Endothelial cell of umbilical vein (primary cell): ENCODE data around the gene PODNL1. TPM values are rescaled to one million over a fixed set of nuclear protein-coding genes. Genes with fewer than 3 reads are reported as not detected.

ENCODE experiments used
- Bru-seq: library from RNA; stranded (reverse); fragments of 400-500 nt; gene quantifications from one replicate; lab custom pipeline; 2021; lab: Mats Ljungman, UMichigan
- BruChase-seq, 2 experiments: library from RNA; stranded (reverse); fragments of 400-500 nt; gene quantifications; one replicate each; lab custom pipeline; 2021; lab: Mats Ljungman, UMichigan
- BruUV-seq: library from RNA; stranded (reverse); fragments of 400-500 nt; replicated peaks from 2 replicates; lab custom pipeline; 2021; lab: Mats Ljungman, UMichigan
- CTCF ChIA-PET: fragments of 300-600, 350-600 bp; sonication (Branson Sonifier 250); formaldehyde crosslinking; loops from one replicate; lab custom pipeline; 2021; ENCODE audit warnings: antibody characterized with exemption, inconsistent platforms; lab: Charles Lee
- POLR2A ChIA-PET: fragments of 300-600, 350-600 bp; sonication (Branson Sonifier 250); formaldehyde crosslinking; loops from one replicate; lab custom pipeline; 2021; ENCODE audit warnings: antibody characterized with exemption, inconsistent platforms; lab: Charles Lee
- DNase-seq: peaks from one replicate; pipeline ENCODE4 v3.0.0-alpha.2; 2011; ENCODE audit warnings: low read depth, low spot score
- FAIRE-seq: peaks from 2 replicates; lab custom pipeline; 2011; peaks lifted over from hg19 to GRCh38; lab: Jason Lieb, UNC
- H2AFZ ChIP-seq: 2 replicates; pipeline ENCODE4 v1.6.0; 2012; ENCODE audit warnings: low read depth, low read length, control low read depth, inconsistent platforms
- H3K27ac ChIP-seq: 2 replicates; pipeline ENCODE4 v1.5.1; 2011; ENCODE audit warnings: low read depth, mild to moderate bottlenecking, control low read depth, low read length, moderate library complexity; ENCODE audit not compliant: insufficient read depth
- H3K27me3 ChIP-seq, 2 experiments: 2 replicates each; pipeline versions ENCODE4 v1.6.0 to v1.6.1; 2011; ENCODE audit warnings: low read length in 2 of 2, mixed read lengths in 1 of 2; ENCODE audit not compliant: control insufficient read depth in 2 of 2, insufficient read depth in 2 of 2
- H3K36me3 ChIP-seq, 2 experiments: 2 replicates in 1 of 2; 3 replicates in 1 of 2; pipeline ENCODE4 v1.5.1; 2011; ENCODE audit warnings: low read length in 2 of 2, mild to moderate bottlenecking in 1 of 2, moderate library complexity in 1 of 2; ENCODE audit not compliant: control insufficient read depth in 2 of 2, insufficient read depth in 2 of 2; ENCODE audit errors: extremely low read depth in 1 of 2
- H3K4me1 ChIP-seq: 3 replicates; pipeline ENCODE4 v1.5.1; 2011; ENCODE audit warnings: mild to moderate bottlenecking, low read length; ENCODE audit not compliant: control insufficient read depth, insufficient read depth; ENCODE audit errors: extremely low read depth
- H3K4me2 ChIP-seq: 2 replicates; pipeline ENCODE4 v1.6.1; 2011; ENCODE audit warnings: low read length, control low read depth, mixed read lengths; ENCODE audit not compliant: insufficient read depth
- H3K4me3 ChIP-seq, 3 experiments: fragments of 200-600 bp in 1 of 3; sonication (generic), shearing (Covaris generic) in 1 of 3; replicated peaks in 1 of 3; 2 replicates each; pipeline ENCODE4 v1.5.1; 2011 to 2016; ENCODE audit warnings: control low read depth in 3 of 3, low read length in 3 of 3, mild to moderate bottlenecking in 2 of 3, inconsistent platforms in 1 of 3, low read depth in 1 of 3, moderate library complexity in 1 of 3; ENCODE audit not compliant: insufficient read depth in 1 of 3
- H3K79me2 ChIP-seq: 2 replicates; pipeline ENCODE4 v1.6.0; 2012; ENCODE audit warnings: low read length, inconsistent platforms; ENCODE audit not compliant: control insufficient read depth, insufficient read depth
- H3K9ac ChIP-seq: replicated peaks from 2 replicates; pipeline ENCODE3; 2011; ENCODE audit warnings: low read length, control low read depth; ENCODE audit not compliant: insufficient read depth; ENCODE audit errors: extremely low read depth
- H3K9me1 ChIP-seq: replicated peaks from 3 replicates; pipeline ENCODE4 v1.6.0; 2011; ENCODE audit warnings: mild to moderate bottlenecking, low read length; ENCODE audit not compliant: control insufficient read depth, insufficient read depth; ENCODE audit errors: extremely low read depth
- H3K9me3 ChIP-seq: replicated peaks from 2 replicates; pipeline ENCODE4 v1.5.1; 2012; ENCODE audit warnings: low read length, inconsistent platforms; ENCODE audit not compliant: control insufficient read depth, insufficient read depth
- H4K20me1 ChIP-seq: replicated peaks from 2 replicates; pipeline ENCODE3; 2011; ENCODE audit warnings: mild to moderate bottlenecking, low read length; ENCODE audit not compliant: control insufficient read depth, insufficient read depth; ENCODE audit errors: extremely low read depth
- EZH2 ChIP-seq: IDR thresholded peaks from 2 replicates; pipeline ENCODE4 v1.6.1; 2012; ENCODE audit warnings: borderline replicate concordance, low read depth, mild to moderate bottlenecking, moderate library complexity, low read length, inconsistent platforms; ENCODE audit not compliant: severe bottlenecking
- FOS ChIP-seq: IDR thresholded peaks from 2 replicates; pipeline ENCODE4 v1.6.1; 2011; ENCODE audit warnings: mild to moderate bottlenecking, low read length, moderate library complexity, borderline replicate concordance; ENCODE audit not compliant: insufficient read depth
- GATA2 ChIP-seq: IDR thresholded peaks from 2 replicates; pipeline ENCODE4 v1.7.0; 2011; ENCODE audit warnings: low read depth, mild to moderate bottlenecking, moderate library complexity, mixed read lengths, low read length; ENCODE audit not compliant: insufficient read length, insufficient read depth
- MYC ChIP-seq: IDR thresholded peaks from one replicate; pipeline ENCODE4 v1.6.1; 2011; ENCODE audit warnings: mild to moderate bottlenecking, low read depth, low read length
- POLR2A ChIP-seq: IDR thresholded peaks from 2 replicates; pipeline ENCODE4 v1.6.1; 2012; ENCODE audit warnings: low read depth, mild to moderate bottlenecking, control low read depth, low read length
- POLR2AphosphoS5 ChIP-seq: IDR thresholded peaks from 2 replicates; pipeline ENCODE4 v1.6.1; 2012; ENCODE audit warnings: low read depth, mild to moderate bottlenecking, control low read depth, low read length, moderate library complexity; ENCODE audit not compliant: insufficient read depth
- dilution Hi-C: fragments of 300-500 bp; cut with MboI; formaldehyde crosslinking; loops from one replicate; pipeline ENCODE4 v1.15.0; 2019; ENCODE audit warnings: low sequenced_read_pairs; ENCODE audit not compliant: extremely low pct_ligation_motif_present
- intact Hi-C: fragments of 100-400 bp; cut with micrococcal nuclease; formaldehyde crosslinking; loops from one replicate; pipeline ENCODE4 v1.10.0; 2022
- long read RNA-seq: library from polyadenylated mRNA; stranded (forward); transcript quantifications from one replicate; pipeline ENCODE4 v2.0.0, GENCODE V29; 2021
- polyA minus RNA-seq, 3 experiments: library from RNA; depleted of rRNA, polyadenylated mRNA; stranded (reverse); fragments of >200 nt; gene quantifications; 1 replicate in 1 of 3; 2 replicates in 2 of 3; pipeline ENCODE4 v1.2.3, GENCODE V29; 2011
- polyA plus RNA-seq, 4 experiments: library from polyadenylated mRNA; depleted of rRNA in 3 of 4; stranded (reverse) in 3 of 4; unstranded in 1 of 4; fragments of >200 nt; gene quantifications; 2 replicates each; pipeline versions ENCODE4 v1.2.1 to v1.2.3, GENCODE V29; 2011 to 2012; ENCODE audit warnings: missing spikeins in 1 of 4
- total RNA-seq: library from RNA; stranded (reverse); gene quantifications from 2 replicates; pipeline ENCODE4 v1.2.3, GENCODE V29; 2021
- TF ChIP-seq, protein P1 (sequence below), 2 donors: IDR thresholded peaks; 1 replicate in 1 of 2; 2 replicates in 1 of 2; pipeline ENCODE4 v1.5.1; 2011; ENCODE audit warnings: low read length in 2 of 2, mild to moderate bottlenecking in 2 of 2, moderate library complexity in 2 of 2, control low read depth in 1 of 2, inconsistent platforms in 1 of 2, low read depth in 1 of 2; ENCODE audit not compliant: insufficient read depth in 1 of 2; ENCODE audit errors: extremely low read depth in 1 of 2
- TF ChIP-seq, protein P2 (sequence below): IDR thresholded peaks from 2 replicates; pipeline ENCODE4 v1.6.1; 2011; ENCODE audit not compliant: insufficient read depth, insufficient read length

Gene PODNL1, protein sequence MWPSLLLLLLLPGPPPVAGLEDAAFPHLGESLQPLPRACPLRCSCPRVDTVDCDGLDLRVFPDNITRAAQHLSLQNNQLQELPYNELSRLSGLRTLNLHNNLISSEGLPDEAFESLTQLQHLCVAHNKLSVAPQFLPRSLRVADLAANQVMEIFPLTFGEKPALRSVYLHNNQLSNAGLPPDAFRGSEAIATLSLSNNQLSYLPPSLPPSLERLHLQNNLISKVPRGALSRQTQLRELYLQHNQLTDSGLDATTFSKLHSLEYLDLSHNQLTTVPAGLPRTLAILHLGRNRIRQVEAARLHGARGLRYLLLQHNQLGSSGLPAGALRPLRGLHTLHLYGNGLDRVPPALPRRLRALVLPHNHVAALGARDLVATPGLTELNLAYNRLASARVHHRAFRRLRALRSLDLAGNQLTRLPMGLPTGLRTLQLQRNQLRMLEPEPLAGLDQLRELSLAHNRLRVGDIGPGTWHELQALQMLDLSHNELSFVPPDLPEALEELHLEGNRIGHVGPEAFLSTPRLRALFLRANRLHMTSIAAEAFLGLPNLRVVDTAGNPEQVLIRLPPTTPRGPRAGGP
- total RNA-seq (2.0 TPM in 1 of 2 replicates, not detected in the other), polyA plus RNA-seq (0.21 and 0.32 TPM in 2 replicates), polyA minus RNA-seq (not detected in 2 replicates), Bru-seq, nascent RNA (percentile 9 among the genes with signal in this experiment), BruChase-seq, experiment 1, labeled RNA remaining after a 6-hour chase (percentile 17 among the genes with signal in this experiment), BruChase-seq, experiment 2, labeled RNA remaining after a 2-hour chase (percentile 16 among the genes with signal in this experiment)
- 0.12 and 0.25 TPM in 2 replicates for polyA plus RNA-seq (2011; cell fraction: cytosol; rRNA removed)
- 0.48 and 0.66 TPM in 2 replicates for polyA plus RNA-seq (2011; cell fraction: nucleus; rRNA removed)
- 0.96 and 1.4 TPM in 2 replicates for polyA plus RNA-seq (2012)
- polyA minus RNA-seq (2011; cell fraction: cytosol; rRNA and poly(A)+ RNA removed): not detected
- not detected in 2 replicates for polyA minus RNA-seq (2011; cell fraction: nucleus; rRNA and poly(A)+ RNA removed)
- long read RNA-seq, partial matches to known transcripts: 0 of 1 reads
- long read RNA-seq, other reads (novel, unspliced or antisense): 1 of 1 reads

DNA sequence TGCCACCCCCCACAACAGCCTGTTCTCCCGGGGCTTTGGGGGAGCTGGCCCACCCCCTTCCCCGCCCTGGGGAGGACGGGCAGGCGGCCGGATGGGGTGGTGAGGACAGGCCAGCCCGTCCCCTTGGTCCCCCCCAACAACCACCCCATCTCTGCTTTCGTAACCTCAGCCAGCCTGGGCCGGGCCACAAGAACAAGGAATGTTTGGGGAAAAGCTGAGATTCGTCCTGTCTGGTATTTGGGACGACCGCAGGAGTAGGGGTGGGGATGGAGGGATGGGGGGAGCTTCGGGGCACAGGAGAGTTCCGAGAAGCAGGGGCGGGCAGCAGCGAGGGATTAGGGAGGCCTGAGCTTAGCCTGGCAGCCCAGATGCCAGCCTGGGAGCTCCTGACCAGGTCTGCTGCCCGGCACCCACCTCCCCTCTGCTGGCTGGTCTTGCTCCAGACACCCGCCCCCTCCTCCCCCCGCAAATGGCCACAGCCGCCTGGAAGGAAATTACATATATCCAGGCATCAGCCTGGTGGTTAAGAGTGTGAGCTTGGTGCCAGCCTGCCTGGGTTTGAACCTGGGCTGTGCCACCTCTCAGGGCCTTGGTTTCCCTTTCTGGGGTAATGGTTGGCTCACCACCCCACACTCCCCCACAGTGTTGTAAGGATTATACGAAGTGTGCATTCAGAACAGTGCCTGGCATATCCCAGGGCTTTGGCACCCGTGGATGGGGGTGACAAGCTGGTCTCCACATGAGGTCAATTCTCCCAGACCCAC, at the start of gene PODNL1:
PODNL1 (minus strand) TSS at position 117 of the 764 bp plus-strand sequence. CDS start 236 bp downstream, outside the sequence.
- no peak within 1 kb of the TSS for H3K27ac ChIP-seq
- DNase-seq (no peak), FAIRE-seq (no peak)
- H3K4me2 ChIP-seq: no peak within 1 kb of the TSS
- no peak within 1 kb of the TSS for H3K9ac ChIP-seq
- no TSS peak for BruUV-seq
- ChIA-PET POLR2A (interaction anchor here (0.5 to 0.6 kb wide), 2 partner anchors 12 to 51 kb away, joined by 5 to 6 read pairs; no protein-coding TSS in a partner anchor), CTCF (interaction anchor here (0.9 to 2.0 kb wide), 3 partner anchors 52 to 121 kb away, joined by 3 to 7 read pairs (median 4); partner anchors contain the start of gene IL27RA)
- dilution Hi-C loops: no loop called here
- H2AFZ ChIP-seq: no peak within 1 kb of the TSS
- no peaks in the 10 kb centered on the region for H3K79me2 ChIP-seq
- no peaks in the 10 kb centered on the region for H3K9me1 ChIP-seq
- no peak for TF ChIP-seq POLR2AphosphoS5
- TF ChIP-seq, protein P1, sequence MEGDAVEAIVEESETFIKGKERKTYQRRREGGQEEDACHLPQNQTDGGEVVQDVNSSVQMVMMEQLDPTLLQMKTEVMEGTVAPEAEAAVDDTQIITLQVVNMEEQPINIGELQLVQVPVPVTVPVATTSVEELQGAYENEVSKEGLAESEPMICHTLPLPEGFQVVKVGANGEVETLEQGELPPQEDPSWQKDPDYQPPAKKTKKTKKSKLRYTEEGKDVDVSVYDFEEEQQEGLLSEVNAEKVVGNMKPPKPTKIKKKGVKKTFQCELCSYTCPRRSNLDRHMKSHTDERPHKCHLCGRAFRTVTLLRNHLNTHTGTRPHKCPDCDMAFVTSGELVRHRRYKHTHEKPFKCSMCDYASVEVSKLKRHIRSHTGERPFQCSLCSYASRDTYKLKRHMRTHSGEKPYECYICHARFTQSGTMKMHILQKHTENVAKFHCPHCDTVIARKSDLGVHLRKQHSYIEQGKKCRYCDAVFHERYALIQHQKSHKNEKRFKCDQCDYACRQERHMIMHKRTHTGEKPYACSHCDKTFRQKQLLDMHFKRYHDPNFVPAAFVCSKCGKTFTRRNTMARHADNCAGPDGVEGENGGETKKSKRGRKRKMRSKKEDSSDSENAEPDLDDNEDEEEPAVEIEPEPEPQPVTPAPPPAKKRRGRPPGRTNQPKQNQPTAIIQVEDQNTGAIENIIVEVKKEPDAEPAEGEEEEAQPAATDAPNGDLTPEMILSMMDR (IDR thresholded peaks at IDR 0.05; ENCODE audit: extremely low read depth in 1 of 2, insufficient read depth in 1 of 2, low read depth in 1 of 2, low read length in 2 of 2): no peak
- peak; percentile 53 for TF ChIP-seq EZH2
- no peak for TF ChIP-seq GATA2
- no peak for TF ChIP-seq FOS
- TF ChIP-seq, protein P2, sequence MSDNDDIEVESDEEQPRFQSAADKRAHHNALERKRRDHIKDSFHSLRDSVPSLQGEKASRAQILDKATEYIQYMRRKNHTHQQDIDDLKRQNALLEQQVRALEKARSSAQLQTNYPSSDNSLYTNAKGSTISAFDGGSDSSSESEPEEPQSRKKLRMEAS: no peak
- no peak for TF ChIP-seq MYC
- TF ChIP-seq POLR2A: no peak
- no peaks in the 10 kb centered on the region for H3K9me3 ChIP-seq
- intact Hi-C loops: no loop called here
- no peaks in the 10 kb centered on the region for H3K4me1 ChIP-seq
- H3K36me3 ChIP-seq: no peaks in the 10 kb centered on the region
- H3K27me3 ChIP-seq: peaks cover 0 to 3% of the 10 kb centered on the region in 2 experiments
- H4K20me1 ChIP-seq: no peaks in the 10 kb centered on the region
- H3K4me3 ChIP-seq: no peak within 1 kb of the TSS
